ENCODE results near the gene RBM4B. TPM values are rescaled to one million over a fixed set of nuclear protein-coding genes. Genes with fewer than 3 reads are reported as not detected.

The RBM4B gene
- total and polyA plus RNA-seq, 8 donors, result 5.7 to 20.7 (median 8.3) TPM

DNA sequence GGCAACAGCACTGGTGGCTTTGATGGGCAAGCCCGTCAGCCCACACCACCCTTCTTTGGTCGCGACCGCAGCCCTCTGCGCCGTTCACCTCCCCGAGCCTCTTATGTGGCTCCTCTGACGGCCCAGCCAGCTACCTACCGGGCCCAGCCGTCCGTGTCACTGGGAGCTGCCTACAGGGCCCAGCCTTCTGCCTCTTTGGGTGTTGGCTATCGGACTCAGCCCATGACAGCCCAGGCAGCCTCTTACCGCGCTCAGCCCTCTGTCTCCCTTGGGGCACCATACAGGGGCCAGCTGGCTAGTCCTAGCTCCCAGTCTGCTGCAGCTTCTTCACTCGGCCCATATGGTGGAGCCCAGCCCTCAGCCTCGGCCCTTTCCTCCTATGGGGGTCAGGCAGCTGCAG is 53.2 kb downstream of the RBM4B start:
- DNase-seq, result no peak
- H3K27me3 ChIP-seq, result no peaks in the 10 kb centered on the region
- no peak overlapping the region for H3K4me3 ChIP-seq
- 79 to 92% methylated on average over 15 to 16 of the region's 16 CpGs for WGBS, 2 donors
- ATAC-seq, result peak in 1 of 4 donors; percentile 6
- FAIRE-seq, result no peak
- H3K4me1 ChIP-seq, result peaks cover 4 to 34% (median 6%) of the 10 kb centered on the region in 3 donors
- TF ChIP-seq, protein P1, sequence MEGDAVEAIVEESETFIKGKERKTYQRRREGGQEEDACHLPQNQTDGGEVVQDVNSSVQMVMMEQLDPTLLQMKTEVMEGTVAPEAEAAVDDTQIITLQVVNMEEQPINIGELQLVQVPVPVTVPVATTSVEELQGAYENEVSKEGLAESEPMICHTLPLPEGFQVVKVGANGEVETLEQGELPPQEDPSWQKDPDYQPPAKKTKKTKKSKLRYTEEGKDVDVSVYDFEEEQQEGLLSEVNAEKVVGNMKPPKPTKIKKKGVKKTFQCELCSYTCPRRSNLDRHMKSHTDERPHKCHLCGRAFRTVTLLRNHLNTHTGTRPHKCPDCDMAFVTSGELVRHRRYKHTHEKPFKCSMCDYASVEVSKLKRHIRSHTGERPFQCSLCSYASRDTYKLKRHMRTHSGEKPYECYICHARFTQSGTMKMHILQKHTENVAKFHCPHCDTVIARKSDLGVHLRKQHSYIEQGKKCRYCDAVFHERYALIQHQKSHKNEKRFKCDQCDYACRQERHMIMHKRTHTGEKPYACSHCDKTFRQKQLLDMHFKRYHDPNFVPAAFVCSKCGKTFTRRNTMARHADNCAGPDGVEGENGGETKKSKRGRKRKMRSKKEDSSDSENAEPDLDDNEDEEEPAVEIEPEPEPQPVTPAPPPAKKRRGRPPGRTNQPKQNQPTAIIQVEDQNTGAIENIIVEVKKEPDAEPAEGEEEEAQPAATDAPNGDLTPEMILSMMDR (IDR thresholded peaks at IDR 0.05), result no peak
- no peak overlapping the region for H3K27ac ChIP-seq
- no peaks in the 10 kb centered on the region for H3K9me3 ChIP-seq
- peaks cover 8 to 36% (median 33%) of the 10 kb centered on the region in 3 donors for H3K36me3 ChIP-seq
- intact Hi-C loops (cut with DNase I), result no loop called here

GRCh38 chr11:66619080-66619554 is 58.6 kb downstream of the RBM4B start:
- Histone ChIP-seq H3K27me3 (no peaks in the 10 kb centered on the region), H3K4me3 (peak overlapping the region in 2 of 4 donors; percentile 86 to 89), H3K36me3 (peaks cover 0 to under 1% (median 0%) of the 10 kb centered on the region in 3 donors), H3K9me3 (no peaks in the 10 kb centered on the region), H3K4me1 (peaks cover 10 to 48% (median 20%) of the 10 kb centered on the region in 3 donors), H3K27ac (peak overlapping the region; percentile 4 to 40 (median 12))
- ATAC-seq, result no peak
- no peak for FAIRE-seq
- intact Hi-C loops (cut with DNase I), result no loop called here
- WGBS, 2 donors, result 29% methylated on average over 4 of the region's 4 CpGs
- DNase-seq, result no peak
- TF ChIP-seq, protein P1 (IDR thresholded peaks at IDR 0.05), result no peak

DNA sequence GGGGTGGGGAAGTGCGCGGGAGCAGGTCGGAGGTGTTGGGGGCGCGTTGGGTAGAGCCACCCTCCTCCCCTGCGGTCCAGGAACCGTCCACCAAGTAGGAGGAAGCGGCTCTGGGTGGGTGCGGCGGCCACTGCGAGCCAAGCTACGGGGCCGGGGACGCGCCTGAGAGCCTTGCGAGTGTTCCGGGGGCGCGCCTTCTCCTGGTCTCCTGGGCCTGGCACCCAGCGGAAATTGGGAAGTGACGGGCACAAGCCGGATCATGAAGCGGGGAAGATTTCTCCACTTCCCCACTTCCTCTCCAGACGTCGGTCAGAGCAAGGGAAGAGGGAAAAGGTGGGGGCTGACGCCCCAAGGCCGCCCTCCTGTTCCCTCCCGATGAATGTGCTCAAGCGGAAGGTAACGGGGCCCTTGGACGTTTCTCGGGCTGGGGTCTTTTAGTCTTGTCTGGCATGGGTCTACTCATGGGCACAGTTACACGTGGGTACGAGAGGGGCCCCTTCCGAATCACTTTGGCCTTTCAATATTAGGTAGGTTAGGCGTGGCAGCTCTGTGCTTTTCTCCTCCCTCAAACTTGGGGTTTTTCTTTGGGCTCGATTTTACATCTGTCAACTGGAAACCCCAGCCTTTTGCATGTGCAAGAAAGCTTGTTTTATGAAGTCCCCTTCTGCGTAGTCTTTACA is 60.4 kb downstream of the RBM4B start:
- Histone ChIP-seq H3K27me3 (no peaks in the 10 kb centered on the region), H3K27ac (peak overlapping the region; percentile 94 to 98 (median 96)), H3K9me3 (no peaks in the 10 kb centered on the region), H3K4me1 (peaks cover 6 to 39% (median 13%) of the 10 kb centered on the region in 3 donors), H3K36me3 (no peaks in the 10 kb centered on the region), H3K4me3 (peak overlapping the region; percentile 74 to 92 (median 88))
- TF ChIP-seq, protein P1 (IDR thresholded peaks at IDR 0.05), result no peak
- WGBS, 2 donors, result 0% methylated on average over 33 to 38 of the region's 38 CpGs
- intact Hi-C loops (cut with DNase I), result no loop called here
- ATAC-seq (peak; percentile 46 to 68 (median 58)), DNase-seq (peak in 2 of 6 donors; percentile 78 to 90), FAIRE-seq (no peak)

DNA sequence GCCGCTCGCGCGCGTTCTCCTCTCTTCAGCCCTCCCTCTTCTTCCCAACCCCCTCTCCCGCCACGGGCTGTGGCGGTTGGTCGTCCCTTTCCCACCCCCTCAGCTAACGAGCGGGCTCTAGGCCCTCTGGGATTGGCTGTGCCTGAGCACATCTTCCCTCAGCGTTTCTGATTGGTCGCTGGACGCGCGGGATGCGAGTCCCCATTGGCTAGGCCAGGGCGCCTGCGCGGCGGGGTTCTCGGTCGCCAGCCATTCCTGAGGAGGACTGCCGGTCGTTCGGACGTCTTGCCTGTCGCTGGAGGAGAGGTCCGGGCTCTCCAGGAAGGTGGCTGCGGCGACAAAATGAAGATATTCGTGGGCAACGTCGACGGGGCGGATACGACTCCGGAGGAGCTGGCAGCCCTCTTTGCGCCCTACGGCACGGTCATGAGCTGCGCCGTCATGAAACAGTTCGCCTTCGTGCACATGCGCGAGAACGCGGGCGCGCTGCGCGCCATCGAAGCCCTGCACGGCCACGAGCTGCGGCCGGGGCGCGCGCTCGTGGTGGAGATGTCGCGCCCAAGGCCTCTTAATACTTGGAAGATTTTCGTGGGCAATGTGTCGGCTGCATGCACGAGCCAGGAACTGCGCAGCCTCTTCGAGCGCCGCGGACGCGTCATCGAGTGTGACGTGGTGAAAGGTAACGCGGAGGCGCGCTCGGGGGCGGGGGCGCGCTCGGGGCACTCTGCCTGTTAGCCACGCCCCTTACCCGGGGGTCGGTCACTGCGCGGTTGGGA is 61.1 kb downstream of the RBM4B start, which contains the start of gene RBM14:
RBM14 (plus strand) TSS at position 252 of the 776 bp plus-strand sequence; CDS start at position 343, 91 bp downstream.
- WGBS, 2 donors, result 0% methylated on average over 89 to 90 of the region's 90 CpGs
- no peaks in the 10 kb centered on the region for H3K9me3 ChIP-seq
- peak within 1 kb of the TSS; percentile 74 to 92 (median 88) for H3K4me3 ChIP-seq
- H3K27me3 ChIP-seq, result no peaks in the 10 kb centered on the region
- H3K4me1 ChIP-seq, result peaks cover 6 to 32% (median 13%) of the 10 kb centered on the region in 3 donors
- intact Hi-C loops (cut with DNase I), result no loop called here
- FAIRE-seq (peak; percentile 54), ATAC-seq (peak; percentile 93 to 97 (median 94)), DNase-seq (peak; percentile 98 to 100 (median 99))
- TF ChIP-seq, protein P1 (IDR thresholded peaks at IDR 0.05), result no peak
- no peaks in the 10 kb centered on the region for H3K36me3 ChIP-seq
- H3K27ac ChIP-seq, result peak within 1 kb of the TSS; percentile 94 to 98 (median 96)

Other genes starting within 250 kb of the RBM4B start
- 10 to 100 TPM; 15.7 to 23.9 (median 21.0) TPM for gene MRPL11, start 239.0 kb downstream of the RBM4B start, total RNA-seq
- gene MRPL11, start 239.0 kb downstream of the RBM4B start, polyA plus RNA-seq, result 10 to 100 TPM; 29.2 to 30.2 TPM
- 1 to 10 TPM; 3.0 to 9.6 (median 6.4) TPM for gene PELI3, start 211.0 kb downstream of the RBM4B start, total RNA-seq
- gene PELI3, start 211.0 kb downstream of the RBM4B start, polyA plus RNA-seq, result 10 to 100 TPM; 14.7 to 19.9 TPM
- gene DPP3, start 197.5 kb downstream of the RBM4B start, total RNA-seq, result 10 to 100 TPM in 4 of 6 donors, 1 to 10 TPM in 2; 8.5 to 27.0 (median 20.2) TPM
- 10 to 100 TPM; 22.8 to 24.7 TPM for gene DPP3, start 197.5 kb downstream of the RBM4B start, polyA plus RNA-seq
- 10 to 100 TPM; 19.1 to 29.6 (median 21.5) TPM for gene BBS1, start 167.3 kb downstream of the RBM4B start, total RNA-seq
- gene BBS1, start 167.3 kb downstream of the RBM4B start, polyA plus RNA-seq, result 10 to 100 TPM; 22.0 to 31.9 TPM
- gene ZDHHC24, start 131.8 kb downstream of the RBM4B start, total RNA-seq, result 10 to 100 TPM in 2 of 6 donors, 1 to 10 TPM in 4; 7.0 to 11.4 (median 8.3) TPM
- 1 to 10 TPM; 7.0 to 7.5 TPM for gene ZDHHC24, start 131.8 kb downstream of the RBM4B start, polyA plus RNA-seq
- gene ACTN3, start 131.0 kb downstream of the RBM4B start, total RNA-seq, result under 1 TPM in 1 of 6 donors, not detected in 5; 0.15 TPM
- gene ACTN3, start 131.0 kb downstream of the RBM4B start, polyA plus RNA-seq, result under 1 TPM in 1 of 2 donors, not detected in 1; 0.05 TPM
- 10 to 100 TPM; 10.6 to 31.4 (median 19.9) TPM for gene CTSF, start 109.3 kb downstream of the RBM4B start, total RNA-seq
- 10 to 100 TPM; 14.8 to 43.2 TPM for gene CTSF, start 109.3 kb downstream of the RBM4B start, polyA plus RNA-seq
- under 1 TPM; 0.20 to 0.38 (median 0.32) TPM for gene CCDC87, start 84.8 kb downstream of the RBM4B start, total RNA-seq
- gene CCDC87, start 84.8 kb downstream of the RBM4B start, polyA plus RNA-seq, result under 1 TPM; 0.15 to 0.40 TPM
- gene CCS, start 84.7 kb downstream of the RBM4B start, total RNA-seq, result 10 to 100 TPM; 16.9 to 31.7 (median 17.5) TPM
- gene CCS, start 84.7 kb downstream of the RBM4B start, polyA plus RNA-seq, result 100 to 1,000 TPM; 114 to 125 TPM
- gene RBM14, start 61.3 kb downstream of the RBM4B start, total RNA-seq, result 10 to 100 TPM; 24.4 to 57.9 (median 31.7) TPM
- 10 to 100 TPM; 36.5 to 61.6 TPM for gene RBM14, start 61.3 kb downstream of the RBM4B start, polyA plus RNA-seq
- 10 to 100 TPM; 47.5 to 80.2 (median 65.1) TPM for gene RBM4, start 39.2 kb downstream of the RBM4B start, total RNA-seq
- gene RBM4, start 39.2 kb downstream of the RBM4B start, polyA plus RNA-seq, result 10 to 100 TPM; 60.6 to 84.2 TPM
- 10 to 100 TPM; 32.6 to 59.8 (median 38.7) TPM for gene SPTBN2, start 51.3 kb upstream of the RBM4B start, total RNA-seq
- 10 to 100 TPM; 17.8 to 45.9 TPM for gene SPTBN2, start 51.3 kb upstream of the RBM4B start, polyA plus RNA-seq
- 10 to 100 TPM in 3 of 6 donors, 1 to 10 TPM in 3; 8.2 to 13.2 (median 9.4) TPM for gene RCE1, start 165.6 kb upstream of the RBM4B start, total RNA-seq
- gene RCE1, start 165.6 kb upstream of the RBM4B start, polyA plus RNA-seq, result 10 to 100 TPM; 10.1 to 19.0 TPM
- 1 to 10 TPM in 4 of 6 donors, under 1 TPM in 2; 0.51 to 7.8 (median 2.4) TPM for gene LRFN4, start 179.2 kb upstream of the RBM4B start, total RNA-seq
- gene LRFN4, start 179.2 kb upstream of the RBM4B start, polyA plus RNA-seq, result 1 to 10 TPM; 3.9 to 6.9 TPM